ENCODE measurements around the gene GRK2.
A peak's percentile ranks its signal among the peaks of the same experiment; 100 is the strongest.
"Not testable (repeated sequence)": the region's sequence is repeated elsewhere in the genome, so short reads cannot be mapped to it uniquely, and the experiment has no call there.

The GRK2 gene

GRCh38 chr11:67312187-67313021 lies 46.1 kb downstream of the GRK2 start:
- no peak for DNase-seq (ENCODE audit: low read depth in 2 of 2)

DNA sequence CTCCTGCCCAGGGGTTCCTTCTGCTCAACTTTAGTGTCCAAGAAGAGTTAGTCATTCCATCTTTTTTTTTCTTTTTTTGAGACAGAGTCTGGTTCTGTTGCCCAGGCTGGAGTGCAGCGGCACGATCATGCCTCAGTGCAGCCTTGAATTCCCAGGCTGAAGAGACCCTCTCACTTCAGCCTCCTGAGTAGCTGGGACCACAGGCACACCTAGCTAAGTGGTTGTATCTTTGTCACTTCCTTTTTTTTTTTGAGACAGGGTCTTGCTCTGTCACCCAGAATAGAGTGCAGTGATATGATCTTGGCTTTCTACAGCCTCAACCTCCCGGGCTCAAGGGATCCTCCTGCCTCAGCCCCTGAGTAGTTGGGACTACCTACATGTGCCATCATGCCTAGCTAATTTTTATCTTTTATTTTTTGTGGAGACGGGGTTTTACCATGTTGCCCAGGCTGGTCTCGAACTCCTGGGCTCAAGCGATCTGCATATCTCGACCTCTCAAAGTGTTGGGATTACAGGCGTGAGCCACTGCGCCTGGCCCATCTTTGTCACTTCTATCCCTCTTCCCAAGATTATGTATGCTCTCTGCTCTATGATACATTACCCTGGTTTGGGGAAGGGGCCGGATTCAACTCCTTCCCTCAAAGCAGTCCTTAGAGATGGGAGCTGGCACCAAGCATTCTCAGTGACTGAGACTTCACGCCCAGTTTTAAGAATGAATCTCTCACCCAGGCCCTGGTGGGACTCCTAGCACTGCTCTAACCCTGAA lies 47.0 kb downstream of the GRK2 start:
- no peak for DNase-seq (ENCODE audit: low read depth in 2 of 2)

- DNase-seq (ENCODE audit: low read depth in 2 of 2) = no peak
These were observed 47.9 kb downstream of the GRK2 start for GRCh38 chr11:67314218-67314617.

GRCh38 chr11:67315325-67315909 lies 49.1 kb downstream of the GRK2 start:
- DNase-seq (ENCODE audit: low read depth in 2 of 2) = no peak

DNA sequence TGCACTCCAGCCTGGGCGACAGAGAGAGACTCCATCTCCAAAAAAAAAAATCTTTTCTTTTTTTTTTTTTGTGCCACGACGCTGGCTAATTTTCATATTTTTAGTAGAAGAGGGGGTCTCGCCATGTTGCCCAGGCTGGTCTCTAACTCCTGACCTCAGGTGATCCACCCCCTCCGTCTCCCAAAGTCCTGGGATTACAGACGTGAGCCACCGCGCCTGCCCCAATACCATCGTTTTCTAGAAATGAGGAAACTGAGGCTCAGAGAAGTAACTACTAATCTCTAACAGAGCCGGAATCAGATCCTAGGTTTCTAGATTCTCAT lies 50.6 kb downstream of the GRK2 start:
- no peak for DNase-seq (ENCODE audit: low read depth in 2 of 2)

DNA sequence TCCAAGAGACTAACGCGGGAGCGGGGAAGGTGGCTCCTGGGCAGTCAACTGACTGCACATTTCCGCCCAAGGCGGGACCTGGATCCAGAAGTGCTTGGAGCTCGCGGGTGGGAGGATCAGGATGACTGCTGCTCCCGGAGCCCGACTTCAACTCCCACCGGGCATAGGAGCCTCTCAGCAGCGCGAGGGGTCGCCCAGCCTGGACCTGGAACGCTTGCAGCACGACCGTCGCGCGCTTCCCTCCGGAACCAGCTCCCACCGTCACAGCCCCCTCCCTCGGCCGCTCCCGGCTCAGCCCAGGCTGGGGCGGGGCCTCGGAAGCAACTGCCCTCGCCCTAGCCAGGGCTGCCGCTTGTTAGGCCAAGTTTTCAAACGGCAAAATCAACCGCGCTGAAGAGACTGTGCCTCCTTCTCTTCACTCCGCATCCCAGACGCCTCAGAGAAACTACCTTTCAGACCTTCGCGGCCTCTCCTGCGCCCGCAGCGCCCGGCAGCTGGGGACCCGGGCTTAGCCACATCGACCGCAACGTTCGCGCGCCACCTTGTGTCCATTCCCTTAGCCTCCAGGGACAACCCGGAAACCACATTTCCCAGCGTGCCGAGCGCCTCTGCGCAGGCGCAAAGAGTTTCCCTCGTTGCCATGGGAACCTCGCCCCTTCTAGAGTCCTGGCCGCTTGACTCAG lies 51.1 kb downstream of the GRK2 start:
- DNase-seq (ENCODE audit: low read depth in 2 of 2) = peak; percentile 97 to 99

GRCh38 chr11:67317888-67318555 lies 51.7 kb downstream of the GRK2 start:
- no peak for DNase-seq (ENCODE audit: low read depth in 2 of 2)

DNA sequence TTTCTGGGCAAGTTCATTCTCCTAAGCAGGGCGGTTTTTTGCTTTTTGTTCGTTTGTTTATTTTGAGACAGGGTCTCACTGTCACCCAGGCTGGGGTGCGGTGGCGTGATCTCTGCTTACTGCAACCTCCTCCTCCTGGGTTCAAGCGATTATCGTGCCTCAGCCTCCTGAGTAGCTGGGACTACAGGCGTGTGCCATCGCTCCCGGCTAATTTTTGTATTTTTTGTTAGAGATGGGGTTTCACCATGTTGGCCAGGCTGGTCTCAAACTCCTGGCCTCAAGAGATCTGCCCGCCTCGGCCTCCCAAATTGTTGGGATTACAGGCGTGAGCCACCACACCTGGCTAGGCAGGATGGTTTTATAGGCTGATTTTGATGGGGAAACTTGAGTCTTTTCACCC lies 52.6 kb downstream of the GRK2 start:
- DNase-seq (ENCODE audit: low read depth in 2 of 2) = not testable (repeated sequence)

DNA sequence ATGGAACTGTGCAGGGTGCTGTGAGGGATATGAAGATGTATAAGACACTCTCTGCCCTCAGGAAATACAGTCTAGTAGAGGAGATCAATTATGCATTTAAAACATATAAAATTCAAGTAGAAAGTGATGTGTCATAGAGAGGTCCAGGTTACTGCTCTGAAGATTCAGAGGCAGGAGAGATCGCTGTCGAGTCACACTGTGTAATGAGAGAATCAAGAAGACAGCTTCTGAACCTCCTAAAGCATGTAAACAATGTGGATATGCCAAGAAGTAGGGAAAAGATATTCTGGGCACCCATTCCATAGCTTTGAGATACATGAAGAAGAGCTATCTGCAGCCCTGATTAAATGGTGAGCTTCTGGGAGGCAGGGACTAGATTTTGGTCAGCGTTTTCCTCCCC lies 53.7 kb downstream of the GRK2 start:
- DNase-seq (ENCODE audit: low read depth in 2 of 2) = no peak

GRCh38 chr11:67320691-67321090 lies 54.4 kb downstream of the GRK2 start:
- no peak for DNase-seq (ENCODE audit: low read depth in 2 of 2)

DNA sequence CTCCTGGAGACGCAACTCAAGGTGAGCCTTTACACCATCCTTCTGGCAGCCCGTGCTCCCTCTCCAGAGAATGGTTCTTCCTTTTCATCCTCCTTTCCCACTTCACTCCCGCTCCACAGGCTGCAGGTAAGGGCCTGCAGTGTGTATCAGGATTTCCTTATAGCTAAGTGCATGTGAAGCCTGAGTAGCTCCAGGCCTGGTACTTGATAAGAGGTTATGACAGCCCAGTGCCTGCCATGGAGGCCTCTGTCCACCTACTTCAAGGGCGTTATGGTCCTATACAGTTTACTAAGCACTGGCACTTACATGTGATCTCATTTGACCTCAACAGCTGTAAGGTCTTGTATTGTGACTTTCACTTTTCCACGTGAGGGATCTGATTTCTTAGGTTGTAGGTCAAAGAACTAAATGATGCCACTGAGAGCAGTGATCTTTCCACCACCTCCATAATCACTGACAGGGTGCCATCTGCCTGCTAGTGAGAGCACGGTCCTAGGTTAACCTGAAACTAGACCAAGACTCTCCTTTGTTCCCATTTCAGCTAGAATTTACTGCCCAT lies 55.1 kb downstream of the GRK2 start:
- no peak for DNase-seq (ENCODE audit: low read depth in 2 of 2)

- DNase-seq (ENCODE audit: low read depth in 2 of 2) = no peak
These were observed 55.8 kb downstream of the GRK2 start for GRCh38 chr11:67322049-67322448.

DNA sequence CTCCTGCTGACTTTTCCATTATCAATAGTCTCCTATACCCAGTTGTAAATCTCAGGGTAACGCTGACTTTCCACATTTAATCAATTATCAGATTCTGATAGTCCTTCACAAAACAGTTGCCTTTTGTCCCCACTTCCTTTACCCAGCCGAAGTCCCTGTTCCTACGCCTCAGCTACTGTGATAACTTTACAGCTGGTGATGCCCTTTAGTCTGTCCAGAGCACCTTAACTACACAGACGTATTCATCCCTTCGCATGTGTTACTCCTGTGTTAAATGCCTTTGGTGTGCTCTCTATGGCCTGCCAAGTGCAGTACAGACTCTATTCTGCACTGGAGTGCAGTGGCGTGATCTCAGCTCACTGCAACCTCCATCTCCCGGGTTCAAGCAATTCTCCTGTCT lies 57.3 kb downstream of the GRK2 start:
- no peak for DNase-seq (ENCODE audit: low read depth in 2 of 2)

DNA sequence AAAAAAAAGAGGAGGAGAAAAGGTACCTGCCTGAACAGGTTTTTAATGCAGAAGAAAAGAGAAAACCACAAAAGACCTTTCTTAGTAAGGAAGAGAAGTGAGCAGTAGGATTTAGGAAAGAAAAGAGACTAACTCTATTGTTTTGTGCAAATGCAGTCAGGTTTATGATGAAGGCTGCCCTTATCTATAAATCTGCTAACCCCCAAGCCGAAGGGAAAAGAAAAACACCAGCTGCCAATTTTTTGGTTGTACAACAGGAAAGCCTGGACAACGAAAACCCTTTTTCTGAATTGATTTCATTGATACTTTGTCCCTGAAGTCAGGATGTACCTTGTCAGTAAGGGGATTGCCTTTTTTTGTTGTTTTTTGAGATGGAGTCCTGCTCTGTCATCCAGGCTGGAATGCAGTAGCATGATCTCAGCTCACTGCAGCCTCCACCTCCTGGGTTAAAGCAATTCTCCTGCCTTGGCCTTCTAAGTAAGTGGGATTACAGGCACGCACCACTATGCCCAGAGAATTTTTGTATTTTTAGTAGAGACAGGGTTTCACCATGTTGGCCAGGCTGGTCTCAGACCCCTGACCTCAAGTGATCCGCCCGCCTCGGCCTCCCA lies 65.9 kb downstream of the GRK2 start:
- no peak for DNase-seq (ENCODE audit: low read depth in 2 of 2)

Data from stimulated activated CD4-positive, alpha-beta T cell treated with anti-CD3 and anti-CD28 coated beads, Interleukin-1b, Interleukin-23, amount 100 ng/mL, for 4 hours (primary cell).